OCI-LY1 (cell line): ENCODE results near the gene PYCR2.

Source experiments
- CTCF ChIP-seq: fragments of 200-600 bp; sonication (generic), shearing (Covaris generic); IDR thresholded peaks from 2 replicates; pipeline ENCODE4 v1.5.1; 2017; ENCODE audit warnings: mild to moderate bottlenecking, antibody characterized with exemption, low read length, moderate library complexity, mixed read lengths
- EZH2 ChIP-seq: fragments of 200-600 bp; sonication (generic), shearing (Covaris generic); IDR thresholded peaks from 2 replicates; pipeline ENCODE4 v1.8.0; 2017; ENCODE audit warnings: borderline replicate concordance, mixed run types, mild to moderate bottlenecking, antibody characterized with exemption, low read length, moderate library complexity, mixed read lengths

GRCh38 chr1:225883616-225884265, 40.3 kb downstream of the PYCR2 start:
- peak; percentile 21; the same call in 1 of the 2 replicates for TF ChIP-seq CTCF
- no peak for TF ChIP-seq EZH2
